ENCODE measurements around the gene FTCD.

- TF ChIP-seq POLR2A (IDR thresholded peaks at IDR 0.05; ENCODE audit: low read length) (no peak), GATA1 (IDR thresholded peaks at IDR 0.05; ENCODE audit: low read depth, low read length) (no peak)
Measured at GRCh38 chr21:46183910-46184624, 28.7 kb upstream of the FTCD start, which contains the start of gene SPATC1L.
